GM12878 (cell line): ENCODE data around the gene FAM120B. TPM values are rescaled to one million over a fixed set of nuclear protein-coding genes. Genes with fewer than 3 reads are reported as not detected.

Experiments
- ATAC-seq: fragments of 200-7000 bp; cut with Tn5 transposase; 3 replicates; pipeline ENCODE4 v1.9.1; 2020; ENCODE audit warnings: mild to moderate bottlenecking, moderate library complexity
- BruUV-seq: library from RNA; stranded (reverse); fragments of 400-500 nt; replicated peaks from 2 replicates; lab custom pipeline; 2021; lab: Mats Ljungman, UMichigan
- CTCF ChIA-PET: fragments of 300-600 bp; sonication (Branson Sonifier 250); formaldehyde crosslinking; extraction: SDS; loops from one replicate; lab custom pipeline; 2021; ENCODE audit warnings: inconsistent platforms; lab: Yijun Ruan, JAX
- POLR2A ChIA-PET: fragments of 350-600 bp; formaldehyde crosslinking; extraction: SDS; loops from one replicate; lab custom pipeline; 2021; ENCODE audit warnings: inconsistent platforms; lab: Charles Lee
- RAD21 ChIA-PET: fragments of 300-600 bp; sonication (Branson Sonifier 250); formaldehyde crosslinking; loops from one replicate; lab custom pipeline; 2023; ENCODE audit warnings: antibody characterized with exemption; ENCODE audit not compliant: unreplicated experiment; lab: Charles Lee
- SMC1A ChIA-PET: fragments of 300-600 bp; sonication (Branson Sonifier 250); formaldehyde crosslinking; loops from one replicate; lab custom pipeline; 2023; ENCODE audit not compliant: unreplicated experiment, uncharacterized antibody; lab: Charles Lee
- DNase-seq: peaks from one replicate; pipeline ENCODE4 v3.0.0-alpha.2; 2011; ENCODE audit warnings: low read depth, low spot score
- FAIRE-seq: peaks from 3 replicates; lab custom pipeline; 2011; peaks lifted over from hg19 to GRCh38; lab: Jason Lieb, UNC
- H2AFZ ChIP-seq: 2 replicates; pipeline ENCODE4 v1.6.0; 2011; ENCODE audit warnings: low read depth, low read length, control low read depth; ENCODE audit not compliant: control insufficient read depth
- H3K27ac ChIP-seq: 2 replicates; pipeline ENCODE4 v1.5.1; 2011; ENCODE audit warnings: control low read depth; ENCODE audit not compliant: control insufficient read depth, insufficient read depth
- H3K27me3 ChIP-seq, 2 experiments: replicated peaks in 1 of 2; 2 replicates each; pipeline versions ENCODE4 v1.6.0 to v1.6.1; 2011; ENCODE audit warnings: low read length in 1 of 2; ENCODE audit not compliant: control insufficient read depth in 2 of 2, insufficient read depth in 2 of 2
- H3K36me3 ChIP-seq, 2 experiments: 2 replicates each; pipeline ENCODE4 v1.5.1; 2011; ENCODE audit warnings: low read length in 1 of 2; ENCODE audit not compliant: control insufficient read depth in 2 of 2, insufficient read depth in 2 of 2
- H3K4me1 ChIP-seq: 2 replicates; pipeline ENCODE4 v1.6.1; 2011; ENCODE audit warnings: mild to moderate bottlenecking, low read length, moderate library complexity, mixed read lengths; ENCODE audit not compliant: control insufficient read depth, insufficient read depth
- H3K4me2 ChIP-seq: 2 replicates; pipeline ENCODE4 v1.6.0; 2011; ENCODE audit warnings: control low read depth; ENCODE audit not compliant: control insufficient read depth, insufficient read depth
- H3K4me3 ChIP-seq: fragments of 200-600 bp; sonication (generic); 2 replicates; pipeline ENCODE4 v1.5.1; 2016
- H3K79me2 ChIP-seq: 2 replicates; pipeline ENCODE4 v1.6.0; 2011; ENCODE audit warnings: low read length; ENCODE audit not compliant: control insufficient read depth, insufficient read depth
- H3K9ac ChIP-seq: 2 replicates; pipeline ENCODE4 v1.8.0; 2011; ENCODE audit warnings: low read length, control low read depth, mixed read lengths; ENCODE audit not compliant: control insufficient read depth, insufficient read depth
- H3K9me3 ChIP-seq: replicated peaks from 3 replicates; pipeline ENCODE4 v1.5.1; 2011; ENCODE audit warnings: mild to moderate bottlenecking, low read length; ENCODE audit not compliant: control insufficient read depth, insufficient read depth
- H4K20me1 ChIP-seq: 2 replicates; pipeline ENCODE4 v1.6.0; 2011; ENCODE audit not compliant: control insufficient read depth, insufficient read depth
- ASH2L ChIP-seq: fragments of 300-600, 200-600 bp; sonication (generic); IDR thresholded peaks from 2 replicates; pipeline ENCODE4 v1.6.1; 2017; ENCODE audit warnings: low read depth, mild to moderate bottlenecking, borderline replicate concordance
- CBX3 ChIP-seq: fragments of 200-600 bp; sonication (generic); IDR thresholded peaks from 2 replicates; pipeline ENCODE4 v1.6.1; 2016; ENCODE audit warnings: low read depth, borderline replicate concordance
- CHD2 ChIP-seq: IDR thresholded peaks from 2 replicates; pipeline ENCODE4 v1.6.1; 2011; ENCODE audit warnings: low read depth, low read length, improper control_type of control experiment, borderline replicate concordance
- CTCF ChIP-seq, 3 experiments: IDR thresholded peaks in 2 of 3; conservative IDR thresholded peaks in 1 of 3; 2 replicates each; pipeline ENCODE4 v1.5.1; 2011; ENCODE audit warnings: low read depth in 3 of 3, low read length in 3 of 3, mild to moderate bottlenecking in 3 of 3, control low read depth in 2 of 3, moderate library complexity in 2 of 3, inconsistent platforms in 1 of 3, mixed read lengths in 1 of 3; ENCODE audit not compliant: control insufficient read depth in 2 of 3, insufficient read depth in 1 of 3; ENCODE audit errors: extremely low read depth in 1 of 3
- ELK1 ChIP-seq: IDR thresholded peaks from 2 replicates; pipeline ENCODE4 v1.6.1; 2012; ENCODE audit warnings: low read depth, low read length, improper control_type of control experiment
- GATAD2B ChIP-seq: fragments of 450-650 bp; conservative IDR thresholded peaks from 2 replicates; pipeline ENCODE4 v1.6.1; 2017; ENCODE audit warnings: low read depth, mild to moderate bottlenecking, moderate library complexity
- HSF1 ChIP-seq: fragments of 150-350 bp; IDR thresholded peaks from 2 replicates; pipeline ENCODE4 v1.6.1; 2014; ENCODE audit warnings: mild to moderate bottlenecking, low read depth, low read length
- MTA2 ChIP-seq: fragments of 450-650 bp; IDR thresholded peaks from 2 replicates; pipeline ENCODE4 v1.6.1; 2016; ENCODE audit warnings: low read depth, mild to moderate bottlenecking, moderate library complexity
- NFYB ChIP-seq: IDR thresholded peaks from 2 replicates; pipeline ENCODE4 v1.6.1; 2011; ENCODE audit warnings: low read depth, mild to moderate bottlenecking, low read length, improper control_type of control experiment, moderate library complexity; ENCODE audit not compliant: insufficient read depth
- NR2C2 ChIP-seq: IDR thresholded peaks from 2 replicates; pipeline ENCODE4 v1.6.1; 2011; ENCODE audit warnings: borderline replicate concordance, low read depth; ENCODE audit not compliant: control insufficient read depth, insufficient read length
- NRF1 ChIP-seq: conservative IDR thresholded peaks from 2 replicates; pipeline ENCODE4 v1.6.1; 2011; ENCODE audit warnings: mild to moderate bottlenecking, low read depth, low read length, improper control_type of control experiment
- PAX8 ChIP-seq: fragments of 450-650 bp; IDR thresholded peaks from 2 replicates; pipeline ENCODE4 v1.6.1; 2017; ENCODE audit warnings: mild to moderate bottlenecking, moderate library complexity
- PBX3 ChIP-seq: IDR thresholded peaks from 2 replicates; pipeline ENCODE4 v1.6.1; 2011; ENCODE audit warnings: mild to moderate bottlenecking, low read depth, low read length, moderate library complexity; ENCODE audit not compliant: insufficient replicate concordance
- SIX5 ChIP-seq: IDR thresholded peaks from 2 replicates; pipeline ENCODE4 v1.6.1; 2011; ENCODE audit warnings: mild to moderate bottlenecking, low read depth, low read length, moderate library complexity; ENCODE audit not compliant: severe bottlenecking
- SMAD1 ChIP-seq: fragments of 450-650 bp; IDR thresholded peaks from 2 replicates; pipeline ENCODE4 v1.6.1; 2018; ENCODE audit warnings: mild to moderate bottlenecking, low read depth; ENCODE audit not compliant: partially characterized antibody
- USF1 ChIP-seq: IDR thresholded peaks from 2 replicates; pipeline ENCODE4 v1.6.1; 2011; ENCODE audit warnings: borderline replicate concordance, low read depth, mild to moderate bottlenecking, moderate library complexity, mixed read lengths, low read length; ENCODE audit not compliant: insufficient read depth; ENCODE audit errors: extremely low read length
- YY1 ChIP-seq: IDR thresholded peaks from 2 replicates; pipeline ENCODE4 v1.6.1; 2011; ENCODE audit warnings: low read depth, mild to moderate bottlenecking, low read length
- ZZZ3 ChIP-seq: IDR thresholded peaks from 2 replicates; pipeline ENCODE4 v1.6.1; 2011; ENCODE audit warnings: low read depth; ENCODE audit not compliant: control insufficient read depth, insufficient read length
- WGBS: methylation state at CpG from one replicate; pipeline ENCODE4 v1.1.6; 2016; ENCODE audit warnings: low lambda C conversion rate; ENCODE audit not compliant: insufficient replicate concordance, insufficient coverage; ENCODE audit errors: missing lambda C conversion rate; 5-methylcytosine and 5-hydroxymethylcytosine counted together
- in situ Hi-C: fragments of 300-500 bp; cut with MboI; formaldehyde crosslinking; loops from 9 replicates; pipeline ENCODE4 v1.14.3; 2018; ENCODE audit warnings: mixed read lengths
- intact Hi-C: fragments of 100-400 bp; cut with micrococcal nuclease; formaldehyde crosslinking; loops from one replicate; pipeline ENCODE4 v1.14.2; 2022; ENCODE audit not compliant: unreplicated experiment
- polyA plus RNA-seq, 11 experiments: library from polyadenylated mRNA; depleted of rRNA in 4 of 11; unstranded in 6 of 11; stranded (reverse) in 5 of 11; fragments of >200 nt; fragmentation: Nextera tagmentation in 4 of 11; fragmentation: Illumina TruSeq in 1 of 11; extraction: Ambion mirVana in 4 of 11; extraction: Trizol in 1 of 11; gene quantifications; 1 replicate in 1 of 11; 2 replicates in 10 of 11; pipeline versions ENCODE4 v1.2.1 to v1.2.3, GENCODE V29; 2011 to 2016; ENCODE audit warnings: inconsistent platforms in 2 of 11, missing spikeins in 2 of 11, low read depth in 1 of 11
- total RNA-seq, 4 experiments: library from RNA; depleted of rRNA in 3 of 4; stranded (reverse); fragments of >200 nt in 3 of 4; fragmentation: Illumina TruSeq in 1 of 4; extraction: Trizol in 1 of 4; gene quantifications; 2 replicates each; pipeline versions ENCODE4 v1.2.1 to v1.2.3, GENCODE V29; 2013 to 2021

FAM120B gene
- total and polyA plus RNA-seq, 10 of the 15 experiments (the other 5 are each of a cell fraction or from before 2014, with no cell fraction given): 3.3 to 21.6 (median 15.3) TPM

- Histone ChIP-seq H4K20me1 (no peaks in the 10 kb centered on the region), H3K9ac (no peak overlapping the region), H2AFZ (no peak overlapping the region), H3K79me2 (no peaks in the 10 kb centered on the region), H3K27ac (no peak overlapping the region), H3K36me3 (peaks cover 0 to 3% of the 10 kb centered on the region in 2 experiments; a peak in 3 of 4 replicates), H3K9me3 (no peaks in the 10 kb centered on the region), H3K4me3 (no peak overlapping the region), H3K4me1 (no peaks in the 10 kb centered on the region), H3K27me3 (no peaks in the 10 kb centered on the region), H3K4me2 (no peak overlapping the region)
- no TSS peak for BruUV-seq
- ChIA-PET POLR2A (no interaction called here), CTCF (no interaction called here), SMC1A (no interaction called here), RAD21 (no interaction called here)
- WGBS: 88% methylated on average over 10 of the region's 10 CpGs
- ATAC-seq (no peak), FAIRE-seq (no peak), DNase-seq (no peak)
- intact Hi-C loops (no loop called here), in situ Hi-C loops (no loop called here)
- no peak for TF ChIP-seq NFYB
- TF ChIP-seq CHD2: no peak
- TF ChIP-seq ASH2L: no peak
- TF ChIP-seq NR2C2: no peak
- no peak for TF ChIP-seq USF1
- no peak for TF ChIP-seq YY1
- no peak for TF ChIP-seq CTCF (IDR thresholded peaks at IDR 0.05 in 2 of 3, conservative IDR thresholded peaks at IDR 0.05 in 1 of 3; ENCODE audit: control insufficient read depth in 2 of 3, extremely low read depth in 1 of 3, insufficient read depth in 1 of 3, low read depth in 3 of 3, low read length in 3 of 3)
- no peak for TF ChIP-seq ZZZ3
- no peak for TF ChIP-seq MTA2
- TF ChIP-seq ELK1: no peak
- no peak for TF ChIP-seq SMAD1
- no peak for TF ChIP-seq CBX3
- no peak for TF ChIP-seq PAX8
- no peak for TF ChIP-seq NRF1
- no peak for TF ChIP-seq GATAD2B
- no peak for TF ChIP-seq SIX5
- TF ChIP-seq HSF1: no peak
- no peak for TF ChIP-seq PBX3
Observed at GRCh38 chr6:170375661-170376060, 69.1 kb downstream of the FAM120B start.
